Inferior parietal cortex (tissue), 1 donor: Measurements from ENCODE around the gene ENAM.
"Not testable (repeated sequence)": the region's sequence is repeated elsewhere in the genome, so short reads cannot be mapped to it uniquely, and the experiment has no call there.

Source experiments
- DNase-seq: peaks from one replicate; pipeline ENCODE4 v3.0.0-alpha.2; 2016; ENCODE audit errors: extremely low spot score

The ENAM gene

GRCh38 chr4:70678383-70678999, 49.9 kb downstream of the ENAM start:
- DNase-seq, result no peak

DNA sequence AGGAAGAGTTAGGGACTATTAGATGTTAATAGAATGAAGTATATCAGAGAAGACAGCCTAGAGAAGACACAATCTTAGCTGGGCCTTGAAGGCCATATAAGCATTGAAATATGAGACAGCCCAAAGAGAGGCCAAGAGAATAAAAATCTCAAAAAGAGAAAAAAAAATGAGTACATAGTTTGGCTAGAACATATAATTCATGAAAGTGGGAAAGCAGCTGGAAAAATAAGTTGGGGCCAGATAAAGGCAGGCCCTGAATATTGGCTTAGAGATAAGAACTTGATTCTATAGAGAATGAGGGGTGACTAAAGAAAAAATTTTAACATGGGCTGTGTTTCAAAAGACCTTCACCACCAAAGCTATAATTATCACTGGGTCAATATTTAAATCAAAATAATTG, 52.4 kb downstream of the ENAM start:
- DNase-seq, result no peak

DNA sequence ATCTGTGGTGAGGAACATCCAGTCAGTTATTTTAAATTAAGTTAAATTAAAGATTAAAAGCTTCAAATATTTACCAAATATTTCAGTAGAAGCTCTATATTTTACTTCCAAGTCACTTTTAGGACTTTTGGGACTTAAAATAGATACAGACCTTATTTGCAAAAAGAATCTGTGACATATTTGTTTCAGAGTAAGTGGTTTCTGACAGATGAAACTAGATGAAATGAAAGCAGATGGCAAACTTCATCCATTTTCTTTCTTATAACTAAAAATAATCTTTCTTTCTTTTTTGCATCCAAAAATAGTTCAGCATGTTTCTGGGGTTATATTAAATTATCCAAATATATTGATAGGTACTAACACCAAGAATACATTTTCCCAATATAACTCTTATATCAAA, 53.2 kb downstream of the ENAM start:
- no peak for DNase-seq

DNA sequence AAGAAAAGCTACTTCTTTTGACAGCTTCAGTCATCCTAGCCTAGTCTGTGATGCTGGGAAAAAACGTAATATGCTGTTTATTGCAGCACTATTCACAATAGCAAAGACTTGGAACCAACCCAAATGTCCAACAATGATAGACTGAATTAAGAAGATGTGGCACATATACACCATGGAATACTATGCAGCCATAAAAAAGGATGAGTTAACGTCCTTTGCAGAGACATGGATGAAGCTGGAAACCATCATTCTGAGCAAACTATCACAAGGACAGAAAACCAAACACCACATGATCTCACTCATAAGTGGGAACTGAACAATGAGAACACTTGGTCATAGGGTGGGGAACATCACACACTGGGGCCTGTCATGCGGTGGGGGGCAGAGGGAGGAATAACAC, 53.6 kb downstream of the ENAM start:
- not testable (repeated sequence) for DNase-seq

DNA sequence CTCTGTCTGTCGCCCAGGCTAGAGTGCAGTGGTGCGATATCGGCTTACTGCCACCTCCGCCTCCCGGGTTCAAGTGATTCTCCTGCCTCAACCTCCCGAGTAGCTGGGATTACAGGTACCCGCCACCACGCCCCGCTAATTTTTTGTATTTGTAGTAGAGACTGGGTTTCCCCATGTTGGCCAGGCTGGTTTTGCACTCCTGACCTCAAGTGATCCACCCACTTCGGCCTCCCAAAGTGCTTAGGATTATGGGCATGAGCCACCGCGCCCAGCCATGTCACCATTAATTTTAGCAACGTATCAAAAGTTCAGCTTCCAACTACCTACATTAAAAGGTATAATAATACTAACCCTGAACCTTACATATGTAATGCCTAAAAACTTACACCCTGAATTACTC, 58.8 kb downstream of the ENAM start:
- no peak for DNase-seq

GRCh38 chr4:70687821-70688794, 59.6 kb downstream of the ENAM start, which contains the start of gene UTP3:
Gene UTP3 (plus strand): TSS chr4:70688532. CDS start chr4:70688678, 146 bp downstream.
- peak; percentile 100 for DNase-seq

DNA sequence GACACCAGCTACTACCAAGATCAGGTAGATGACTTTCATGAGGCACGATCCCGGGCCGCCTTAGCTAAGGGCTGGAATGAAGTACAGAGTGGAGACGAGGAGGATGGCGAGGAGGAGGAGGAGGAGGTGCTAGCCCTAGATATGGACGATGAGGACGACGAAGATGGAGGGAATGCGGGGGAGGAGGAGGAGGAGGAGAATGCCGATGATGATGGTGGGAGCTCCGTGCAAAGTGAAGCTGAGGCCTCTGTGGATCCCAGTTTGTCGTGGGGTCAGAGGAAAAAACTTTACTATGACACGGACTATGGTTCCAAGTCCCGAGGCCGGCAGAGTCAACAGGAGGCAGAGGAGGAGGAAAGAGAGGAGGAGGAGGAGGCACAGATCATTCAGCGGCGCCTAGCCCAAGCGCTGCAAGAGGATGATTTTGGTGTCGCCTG, 60.3 kb downstream of the ENAM start:
- no peak for DNase-seq

GRCh38 chr4:70691661-70692060, 63.1 kb downstream of the ENAM start:
- DNase-seq, result no peak

- not testable (repeated sequence) for DNase-seq
Measured at GRCh38 chr4:70694633-70695032, 66.1 kb downstream of the ENAM start.
